ENCODE measurements around the gene AFF1.

Gene AFF1, protein sequence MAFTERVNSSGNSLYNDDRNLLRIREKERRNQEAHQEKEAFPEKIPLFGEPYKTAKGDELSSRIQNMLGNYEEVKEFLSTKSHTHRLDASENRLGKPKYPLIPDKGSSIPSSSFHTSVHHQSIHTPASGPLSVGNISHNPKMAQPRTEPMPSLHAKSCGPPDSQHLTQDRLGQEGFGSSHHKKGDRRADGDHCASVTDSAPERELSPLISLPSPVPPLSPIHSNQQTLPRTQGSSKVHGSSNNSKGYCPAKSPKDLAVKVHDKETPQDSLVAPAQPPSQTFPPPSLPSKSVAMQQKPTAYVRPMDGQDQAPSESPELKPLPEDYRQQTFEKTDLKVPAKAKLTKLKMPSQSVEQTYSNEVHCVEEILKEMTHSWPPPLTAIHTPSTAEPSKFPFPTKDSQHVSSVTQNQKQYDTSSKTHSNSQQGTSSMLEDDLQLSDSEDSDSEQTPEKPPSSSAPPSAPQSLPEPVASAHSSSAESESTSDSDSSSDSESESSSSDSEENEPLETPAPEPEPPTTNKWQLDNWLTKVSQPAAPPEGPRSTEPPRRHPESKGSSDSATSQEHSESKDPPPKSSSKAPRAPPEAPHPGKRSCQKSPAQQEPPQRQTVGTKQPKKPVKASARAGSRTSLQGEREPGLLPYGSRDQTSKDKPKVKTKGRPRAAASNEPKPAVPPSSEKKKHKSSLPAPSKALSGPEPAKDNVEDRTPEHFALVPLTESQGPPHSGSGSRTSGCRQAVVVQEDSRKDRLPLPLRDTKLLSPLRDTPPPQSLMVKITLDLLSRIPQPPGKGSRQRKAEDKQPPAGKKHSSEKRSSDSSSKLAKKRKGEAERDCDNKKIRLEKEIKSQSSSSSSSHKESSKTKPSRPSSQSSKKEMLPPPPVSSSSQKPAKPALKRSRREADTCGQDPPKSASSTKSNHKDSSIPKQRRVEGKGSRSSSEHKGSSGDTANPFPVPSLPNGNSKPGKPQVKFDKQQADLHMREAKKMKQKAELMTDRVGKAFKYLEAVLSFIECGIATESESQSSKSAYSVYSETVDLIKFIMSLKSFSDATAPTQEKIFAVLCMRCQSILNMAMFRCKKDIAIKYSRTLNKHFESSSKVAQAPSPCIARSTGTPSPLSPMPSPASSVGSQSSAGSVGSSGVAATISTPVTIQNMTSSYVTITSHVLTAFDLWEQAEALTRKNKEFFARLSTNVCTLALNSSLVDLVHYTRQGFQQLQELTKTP

DNA sequence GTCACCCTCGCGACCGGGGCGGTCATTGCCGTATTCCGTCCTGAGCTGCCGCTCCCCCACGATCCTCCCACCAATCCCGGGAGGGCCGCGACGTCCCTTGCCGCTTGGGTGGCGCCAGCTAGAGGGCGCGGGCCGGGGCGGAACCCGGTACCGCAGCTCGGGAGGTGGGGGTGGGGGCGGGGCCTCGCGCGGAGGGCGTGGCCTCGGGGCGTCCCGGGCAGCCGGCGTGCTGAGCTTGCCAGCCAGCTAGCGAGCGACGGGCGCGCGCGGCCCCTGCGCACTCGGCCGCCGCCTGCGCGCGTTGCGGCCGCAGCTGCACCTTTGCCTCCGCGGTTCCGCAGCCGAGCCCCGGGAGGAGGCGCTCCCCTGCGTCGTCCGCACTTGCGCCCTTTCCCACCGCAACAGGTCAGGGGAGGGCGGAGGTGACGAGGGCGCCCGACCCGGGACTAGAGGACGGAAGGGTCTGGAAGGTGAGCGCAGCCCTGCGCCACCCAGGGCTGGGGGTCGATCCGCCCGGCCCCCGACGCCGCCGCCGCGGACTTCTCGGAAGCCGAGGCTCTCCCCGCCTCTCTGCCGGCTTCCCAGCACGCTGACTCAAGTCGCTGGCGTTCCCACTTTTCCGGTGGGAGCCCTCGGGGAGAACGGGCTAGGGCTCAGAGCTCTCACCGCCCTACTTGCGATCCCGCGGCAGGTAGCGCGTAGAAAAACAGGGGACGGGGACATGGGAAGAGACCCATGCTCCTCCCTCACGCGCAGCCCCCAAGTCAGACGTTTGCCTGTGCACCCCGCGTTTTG is at the start of gene AFF1:
Gene AFF1 (plus strand): TSS at position 241 of the 795 bp plus-strand sequence. CDS start 13,523 bp downstream, outside the sequence.
- peak; percentile 10 for DNase-seq

DNA sequence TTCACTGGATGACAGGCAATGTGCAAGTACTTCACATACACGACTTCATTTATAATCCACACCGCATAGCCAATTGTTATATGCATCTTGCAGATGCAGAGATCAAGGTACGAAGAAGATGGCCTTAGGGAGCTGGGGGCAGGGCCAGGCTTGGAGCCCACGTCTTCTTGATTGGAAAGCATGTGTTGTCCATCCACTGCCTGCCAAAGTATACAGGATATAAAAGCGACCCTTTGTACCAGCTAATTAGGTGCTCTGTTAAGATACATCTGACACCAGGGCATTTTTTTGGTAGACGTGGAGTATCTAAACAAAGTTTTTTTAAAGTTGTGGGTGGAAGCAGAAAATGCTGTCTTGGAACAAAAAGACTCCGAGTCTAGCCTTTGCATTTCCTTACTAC is 44.0 kb upstream of the AFF1 start:
- no peak for DNase-seq

DNA sequence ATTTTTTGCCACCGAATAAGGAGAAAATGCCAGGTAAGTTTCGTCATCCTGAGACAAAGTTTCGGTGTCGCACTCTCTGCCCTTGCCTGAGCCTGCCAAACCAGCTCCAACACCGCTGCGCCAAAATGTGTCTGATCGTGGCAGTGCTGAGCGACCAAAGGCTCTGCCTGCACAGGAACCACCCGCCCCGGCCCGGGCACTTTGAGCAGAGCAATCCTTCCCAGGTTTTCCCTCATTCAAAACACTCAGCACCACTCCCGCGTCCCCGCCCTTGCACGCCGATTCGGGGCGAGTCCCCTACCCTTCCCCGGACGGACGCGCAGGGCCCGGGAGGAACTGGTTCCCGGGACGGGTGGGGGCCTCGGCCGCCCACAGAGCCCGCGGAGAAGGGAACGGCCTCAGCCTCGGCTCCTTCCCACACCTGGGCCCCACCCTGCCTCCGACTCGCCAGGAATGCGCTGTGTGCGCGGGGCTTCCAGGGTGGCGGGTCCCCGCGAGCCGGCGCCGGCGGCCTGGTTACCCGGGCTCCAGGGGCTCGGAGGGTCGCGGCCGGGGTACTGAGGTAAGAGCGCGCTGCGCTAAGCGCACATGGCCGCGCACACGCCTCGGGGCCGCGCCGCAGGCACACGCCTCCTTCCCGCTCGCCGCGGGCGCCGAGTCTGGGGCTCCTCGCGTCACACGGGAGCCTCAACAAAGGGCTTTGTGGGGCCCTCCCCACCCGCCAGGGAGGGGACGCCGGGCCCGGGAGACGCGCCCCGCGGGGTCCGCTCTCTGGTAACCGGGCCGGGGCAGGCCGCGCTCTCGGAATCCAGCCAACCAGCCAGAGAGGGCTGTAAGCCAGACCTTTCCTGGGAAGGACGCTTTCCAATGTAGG is 42.8 kb upstream of the AFF1 start, which contains the start of gene C4orf36:
Gene C4orf36 (minus strand): TSS at position 661 of the 874 bp plus-strand sequence. CDS start 902 bp downstream, outside the sequence.
- no peak for DNase-seq

DNA sequence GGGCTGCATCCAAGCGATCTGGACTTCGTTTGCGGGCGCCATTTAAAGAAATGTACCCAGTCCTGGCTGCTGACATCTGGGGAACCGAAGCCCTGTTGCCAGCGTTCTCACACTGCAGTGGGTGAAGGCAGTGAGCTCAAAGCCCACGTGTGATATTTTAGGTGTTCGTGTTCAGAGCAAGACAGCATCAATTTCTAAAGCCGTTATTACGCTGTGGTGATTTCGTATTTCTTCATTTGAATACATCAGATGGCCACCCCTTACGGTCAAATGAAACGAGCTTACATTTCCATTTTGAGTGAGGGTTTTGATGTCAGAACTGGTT is 42.2 kb upstream of the AFF1 start:
- DNase-seq = no peak

DNA sequence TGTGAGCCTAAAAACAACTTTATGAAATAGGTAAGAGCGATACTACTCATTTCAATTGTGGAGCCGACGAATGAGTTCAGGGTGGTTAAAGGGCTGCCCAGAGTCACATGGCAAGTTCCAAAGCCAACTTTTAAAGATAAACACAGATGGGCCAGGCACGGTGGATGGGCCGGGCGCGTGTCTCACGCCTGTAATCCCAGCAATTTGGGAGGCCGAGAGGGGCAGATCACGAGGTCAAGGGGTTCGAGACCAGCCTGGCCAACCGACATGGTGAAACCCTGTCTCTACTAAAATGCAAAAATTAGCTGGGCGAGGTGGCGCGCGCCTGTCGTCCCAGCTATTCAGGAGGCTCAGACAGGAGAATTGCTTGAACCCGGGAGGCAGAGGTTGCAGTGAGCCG is 41.7 kb upstream of the AFF1 start:
- DNase-seq = no peak

DNA sequence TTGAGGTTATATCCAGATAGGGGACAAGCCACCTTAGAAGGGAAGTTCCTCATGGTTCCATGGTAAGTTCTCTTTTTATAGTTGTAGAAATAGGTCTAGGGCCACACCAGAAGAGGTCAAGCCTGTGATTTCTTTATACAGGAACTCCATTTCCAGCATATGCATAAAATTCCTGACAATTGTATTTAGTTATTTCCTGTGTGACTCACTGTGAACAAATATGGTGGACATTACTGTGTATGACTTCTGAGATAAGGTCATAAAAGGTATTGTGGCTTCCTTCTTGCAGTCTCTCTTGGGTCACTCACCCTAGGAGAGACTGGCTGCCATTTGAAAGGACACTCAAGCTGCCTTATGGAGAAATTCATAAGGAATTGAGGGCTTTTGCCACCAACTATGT is 40.4 kb upstream of the AFF1 start:
- no peak for DNase-seq

DNA sequence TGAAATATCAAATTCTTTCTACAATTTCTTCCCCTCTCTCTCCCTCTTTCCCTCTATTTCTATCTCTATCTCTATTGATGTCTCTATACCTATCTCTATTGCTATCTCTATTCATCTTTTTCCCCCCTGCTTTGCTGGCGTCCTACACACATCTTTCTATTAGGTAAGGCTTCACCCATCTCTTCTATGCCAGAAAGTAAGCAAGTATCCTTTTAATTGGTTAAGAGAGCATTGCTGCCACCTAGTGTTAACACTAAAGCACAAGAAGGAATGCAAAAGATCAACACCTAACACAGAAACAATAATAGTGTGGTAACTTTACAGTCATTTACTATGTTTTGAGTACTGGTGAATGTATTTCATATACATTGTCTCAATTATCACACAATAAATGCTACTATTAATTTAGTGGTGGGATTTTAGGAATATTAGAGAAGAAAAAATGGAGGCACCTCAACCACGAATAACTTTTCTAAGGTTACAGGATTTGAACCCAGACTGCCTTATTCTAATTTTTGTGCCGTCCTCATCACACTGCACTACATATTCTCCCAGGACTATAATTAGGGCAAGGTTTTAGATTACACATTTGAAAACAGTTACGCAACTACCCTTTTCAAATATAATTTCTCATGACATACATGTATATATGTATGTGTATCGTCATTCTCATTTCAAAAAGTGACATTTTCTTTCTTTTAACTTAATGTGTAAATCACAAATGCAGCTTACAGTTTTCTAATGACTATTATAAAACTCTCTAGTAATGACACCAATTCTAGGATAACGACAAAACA is 38.9 kb upstream of the AFF1 start:
- peak; percentile 10 for DNase-seq

DNA sequence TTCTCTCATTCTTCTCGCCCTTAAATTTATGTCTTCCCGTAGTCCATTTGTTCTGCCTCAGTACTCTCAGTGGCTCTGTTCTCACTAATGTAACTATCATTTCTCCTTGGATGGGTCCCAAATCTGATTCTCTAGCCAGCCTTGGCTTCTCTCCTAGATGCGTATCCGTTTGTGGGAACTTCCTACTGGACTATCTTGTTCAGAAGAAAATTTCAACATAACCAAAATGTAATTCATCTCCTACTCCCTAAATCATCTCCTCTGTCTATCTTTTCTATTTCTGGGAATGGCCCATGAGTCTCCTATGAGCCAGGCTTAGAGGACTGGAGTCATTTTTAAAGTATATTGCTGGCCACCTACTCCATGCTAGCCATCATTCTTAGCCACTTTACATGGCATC is 38.2 kb upstream of the AFF1 start:
- DNase-seq = no peak

DNA sequence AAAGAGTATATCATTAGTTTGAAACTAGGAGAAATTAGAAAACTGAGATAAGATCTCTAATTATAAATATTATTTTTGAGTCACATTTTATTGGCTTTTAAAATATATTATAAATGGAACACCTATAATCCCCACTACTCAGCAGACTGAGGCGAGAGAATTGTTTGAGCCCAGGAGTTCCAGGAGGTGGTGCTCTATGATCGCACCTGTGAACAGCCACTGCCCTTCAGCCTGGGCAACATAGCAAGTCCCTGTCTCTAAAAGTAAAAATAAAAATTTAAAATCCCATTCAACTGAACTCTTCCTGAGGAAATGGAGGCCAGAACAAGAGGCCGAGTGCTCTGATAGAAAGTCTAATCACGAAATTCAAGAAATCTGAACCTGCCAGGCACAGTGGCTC is 36.2 kb upstream of the AFF1 start:
- no peak for DNase-seq

DNA sequence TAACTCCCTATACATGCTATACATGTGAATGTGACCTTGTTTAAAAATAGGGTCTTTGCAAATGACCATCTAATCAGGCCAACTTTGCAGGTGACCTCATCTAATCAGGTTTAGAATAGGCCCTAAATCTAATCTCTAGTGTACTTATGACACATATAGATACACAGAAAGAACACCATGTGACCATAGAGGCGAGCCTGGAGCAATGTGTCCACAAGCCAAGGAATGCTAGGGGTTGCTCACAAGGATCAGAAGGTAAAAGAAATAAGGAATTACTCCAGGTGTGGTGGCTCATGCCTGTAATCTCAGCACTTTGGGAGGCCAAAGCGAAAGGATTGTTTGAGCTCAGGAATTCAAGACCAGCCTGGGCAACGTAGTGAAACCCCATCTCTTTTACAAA is 32.9 kb upstream of the AFF1 start:
- DNase-seq = no peak

DNA sequence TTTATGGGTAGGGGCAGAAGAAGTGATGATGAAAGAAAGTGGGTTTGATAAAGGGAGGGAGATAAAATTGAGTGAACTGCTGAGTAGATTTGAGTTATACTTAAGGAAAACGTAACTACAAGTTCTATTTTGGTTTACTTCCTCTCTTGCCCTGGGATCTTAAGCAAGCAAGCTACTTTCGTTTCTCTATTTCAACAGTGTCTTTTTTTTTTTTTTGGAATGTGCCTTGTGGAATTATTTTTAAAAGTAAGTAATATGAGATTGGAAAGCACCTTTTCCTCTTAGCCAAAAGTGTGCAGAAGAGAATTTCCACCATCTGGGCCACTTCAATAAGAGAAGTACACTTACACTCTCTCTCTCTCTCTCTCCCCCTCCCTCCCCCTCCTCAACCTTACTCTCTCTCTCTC is 26.6 kb upstream of the AFF1 start:
- no peak for DNase-seq

DNA sequence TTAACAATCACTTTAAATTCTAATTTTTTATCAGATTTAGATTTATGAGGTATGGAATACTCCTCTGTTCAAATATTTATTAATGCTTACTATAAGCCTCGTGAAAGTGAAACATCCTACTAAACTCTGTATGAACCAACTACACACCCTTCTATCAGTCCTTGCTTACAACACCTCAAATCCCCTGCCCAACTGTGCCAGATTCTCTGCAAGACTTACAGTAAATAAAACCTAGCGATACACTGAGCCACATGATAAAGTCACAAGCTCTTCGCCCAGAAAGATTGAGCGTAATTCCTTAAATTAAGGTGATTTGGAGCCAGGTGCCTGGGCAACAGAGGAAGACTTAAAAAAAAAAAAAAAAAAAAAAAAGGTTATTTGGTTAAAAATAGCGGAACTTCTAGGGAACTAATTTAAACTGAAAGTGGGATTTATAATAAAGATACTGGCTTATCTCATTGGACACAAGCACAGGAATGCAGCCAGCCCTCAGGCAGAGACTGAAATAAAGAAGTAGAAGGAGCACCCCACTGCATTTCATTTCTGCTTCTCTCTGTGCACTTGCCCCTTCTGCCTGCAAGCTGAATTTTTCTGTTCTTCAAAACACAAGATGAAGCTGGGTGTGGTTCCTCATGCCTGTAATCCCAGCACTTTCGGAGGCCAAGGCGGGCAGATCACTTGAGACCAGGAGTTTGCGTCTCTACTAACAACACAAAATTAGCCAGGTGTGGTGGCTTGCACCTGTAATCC is 25.1 kb upstream of the AFF1 start:
- DNase-seq = no peak

DNA sequence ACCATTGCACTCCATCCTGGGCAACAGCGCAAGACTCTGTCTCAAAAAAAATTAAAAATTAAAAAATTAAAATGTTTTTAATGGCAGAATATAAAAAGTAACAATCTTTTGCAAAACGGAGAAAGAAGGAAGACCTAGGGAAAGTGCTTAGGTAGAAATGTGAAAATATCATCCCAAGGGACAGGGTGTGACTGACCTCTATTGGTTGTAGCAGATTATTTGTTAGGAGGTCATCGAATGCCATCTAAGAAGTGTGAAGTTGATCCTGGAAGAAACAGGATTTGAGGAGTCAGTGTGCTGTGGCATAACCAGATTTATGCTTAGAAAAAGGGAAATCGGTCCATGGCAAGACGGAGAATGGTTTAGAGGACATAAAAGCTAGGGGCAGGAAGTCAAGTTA is 24.4 kb upstream of the AFF1 start:
- DNase-seq = no peak

DNA sequence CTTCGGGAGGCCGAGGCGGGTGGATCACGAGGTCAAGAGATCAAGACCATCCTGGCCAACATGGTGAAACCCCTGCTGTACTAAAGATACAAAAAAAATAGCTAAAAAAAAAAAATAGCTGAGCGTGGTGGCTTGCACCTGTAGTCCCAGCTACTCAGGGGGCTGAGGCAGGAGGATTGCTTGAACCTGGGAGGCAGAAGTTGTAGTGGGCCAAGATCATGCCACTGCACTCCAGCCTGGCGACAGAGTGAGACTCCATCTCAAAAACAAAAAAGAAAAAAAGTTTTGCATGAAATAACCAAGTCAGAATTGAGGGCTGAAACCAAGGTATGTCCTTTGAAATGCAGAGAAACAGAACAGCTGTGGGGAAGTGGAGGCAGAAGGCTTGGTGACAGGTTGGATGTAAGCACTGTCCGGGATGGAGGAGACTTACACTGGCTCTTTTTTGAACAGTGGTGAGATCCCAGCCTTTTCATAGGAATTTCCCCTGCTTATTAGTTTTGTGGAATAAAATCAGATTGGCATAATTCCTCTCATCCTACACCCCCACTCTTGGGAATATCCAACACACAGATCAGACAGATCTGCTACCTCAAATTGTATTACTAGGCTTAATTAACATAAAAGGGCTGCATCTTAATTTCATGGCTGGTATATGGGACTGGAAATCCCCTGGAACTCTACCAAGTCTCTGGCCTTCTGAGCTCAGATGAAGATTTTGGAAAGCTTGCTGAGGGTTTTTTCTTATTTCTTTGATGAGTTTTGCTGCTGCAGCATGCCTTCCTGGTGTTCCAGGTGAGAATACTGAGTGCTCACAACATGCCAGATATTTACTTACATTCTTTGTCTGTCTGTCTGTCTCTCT is 23.8 kb upstream of the AFF1 start:
- no peak for DNase-seq

DNA sequence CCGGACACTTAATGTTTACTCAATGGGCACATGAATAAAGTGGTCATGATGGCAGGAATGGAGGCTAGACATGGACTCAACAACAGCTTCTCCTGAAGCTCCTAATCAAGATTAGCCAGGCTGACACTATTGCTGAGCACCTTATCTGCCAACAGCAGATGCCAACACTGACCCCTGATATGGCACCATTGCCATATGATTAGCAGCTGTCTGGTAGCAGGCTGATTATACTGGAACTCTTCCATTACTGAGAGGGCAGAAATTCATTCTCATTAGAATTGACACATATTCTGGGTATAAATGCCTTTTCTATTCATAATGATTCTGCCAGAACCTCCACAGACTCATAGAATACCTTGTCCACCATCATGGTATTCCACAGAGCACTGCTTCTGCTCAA is 18.4 kb upstream of the AFF1 start:
- no peak for DNase-seq

DNA sequence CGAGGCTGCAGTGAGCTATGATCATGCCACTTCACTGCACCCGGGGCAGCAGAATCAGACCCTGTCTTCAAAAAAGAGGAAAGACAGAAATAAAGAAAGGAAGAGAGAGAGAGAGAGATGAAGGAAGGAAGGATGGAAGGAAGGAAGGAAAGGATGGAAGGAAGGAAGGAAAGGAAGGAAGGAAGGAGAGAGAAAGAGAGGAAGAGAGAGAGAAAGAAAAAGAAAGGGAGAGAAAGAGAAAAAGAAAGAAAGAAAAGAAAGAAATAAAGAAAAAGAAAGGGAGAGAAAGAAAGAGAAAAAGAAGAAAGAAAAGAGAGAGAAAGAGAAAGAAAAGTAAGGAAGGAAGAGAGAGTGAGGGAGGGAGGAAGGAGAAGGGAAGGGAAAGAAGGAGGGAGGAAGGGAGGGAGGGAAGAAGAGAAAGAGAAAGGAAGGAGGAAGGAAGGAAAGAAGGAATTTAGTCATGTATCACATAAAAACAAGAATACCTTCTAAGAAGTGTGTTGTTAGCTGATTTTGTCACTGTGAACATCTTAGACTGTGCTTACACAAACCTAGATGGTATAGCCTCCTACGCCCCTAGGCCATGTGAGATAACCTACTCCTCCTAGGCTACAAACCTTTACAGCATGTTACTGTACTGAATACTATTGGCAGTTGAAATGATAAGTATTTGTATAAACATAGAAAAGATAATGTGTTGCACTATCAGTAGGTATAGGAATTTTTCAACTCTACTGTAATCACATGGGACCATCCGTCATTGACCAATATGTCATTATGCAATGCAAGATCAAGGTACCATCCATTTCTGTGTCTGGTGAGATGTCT is 17.4 kb upstream of the AFF1 start:
- no peak for DNase-seq

DNA sequence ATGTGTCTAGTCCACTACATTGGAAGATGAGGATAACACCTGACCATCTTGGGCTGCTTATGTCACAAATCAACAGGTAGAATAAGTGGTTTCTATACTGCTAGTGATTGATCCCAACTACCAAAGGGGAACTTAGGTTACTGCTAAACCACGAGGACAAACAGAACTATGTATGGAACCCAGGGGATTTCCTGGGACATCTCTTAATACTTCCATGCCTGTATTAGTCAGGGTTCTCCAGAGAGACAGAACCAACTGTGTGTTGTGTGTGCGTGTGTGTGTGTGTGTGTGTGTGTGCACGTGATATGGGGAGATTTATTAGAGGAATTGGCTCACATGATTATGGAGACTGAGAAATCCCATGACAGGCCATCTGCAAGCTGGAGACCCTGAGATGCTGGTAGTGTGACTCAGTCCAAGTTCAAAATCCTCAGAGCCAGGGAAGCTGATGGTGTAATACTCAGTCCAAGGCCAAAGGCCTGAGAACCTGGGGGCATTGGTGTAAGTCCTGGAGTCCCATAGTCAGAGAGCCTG is 16.2 kb upstream of the AFF1 start:
- no peak for DNase-seq

All from NCI-H1436 treated with DMSO at 0.1 percent for 48 hours (cell line).